Measurements from ENCODE around the gene NR2C2AP.

DNA sequence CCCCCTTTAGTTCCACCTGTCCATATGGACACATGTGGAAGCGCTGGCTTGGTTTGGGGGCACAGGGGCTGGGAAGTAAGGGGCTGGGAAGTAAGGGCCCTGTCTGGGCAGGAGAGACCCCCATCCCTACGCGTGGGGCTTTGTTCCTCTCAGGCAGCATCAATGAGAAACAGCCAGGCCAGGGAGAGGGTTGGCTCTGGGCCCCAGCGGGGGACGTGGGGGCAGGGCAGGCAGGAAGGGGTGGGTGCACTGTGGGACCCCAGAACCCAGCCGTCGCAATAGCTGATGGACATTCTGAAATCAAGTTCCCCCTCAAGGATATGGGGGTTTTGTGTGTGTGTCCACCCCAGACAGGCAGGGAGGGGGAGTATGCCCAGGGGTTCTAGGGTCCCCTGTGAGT, 9.7 kb upstream of the NR2C2AP start:
- TF ChIP-seq, protein P1, sequence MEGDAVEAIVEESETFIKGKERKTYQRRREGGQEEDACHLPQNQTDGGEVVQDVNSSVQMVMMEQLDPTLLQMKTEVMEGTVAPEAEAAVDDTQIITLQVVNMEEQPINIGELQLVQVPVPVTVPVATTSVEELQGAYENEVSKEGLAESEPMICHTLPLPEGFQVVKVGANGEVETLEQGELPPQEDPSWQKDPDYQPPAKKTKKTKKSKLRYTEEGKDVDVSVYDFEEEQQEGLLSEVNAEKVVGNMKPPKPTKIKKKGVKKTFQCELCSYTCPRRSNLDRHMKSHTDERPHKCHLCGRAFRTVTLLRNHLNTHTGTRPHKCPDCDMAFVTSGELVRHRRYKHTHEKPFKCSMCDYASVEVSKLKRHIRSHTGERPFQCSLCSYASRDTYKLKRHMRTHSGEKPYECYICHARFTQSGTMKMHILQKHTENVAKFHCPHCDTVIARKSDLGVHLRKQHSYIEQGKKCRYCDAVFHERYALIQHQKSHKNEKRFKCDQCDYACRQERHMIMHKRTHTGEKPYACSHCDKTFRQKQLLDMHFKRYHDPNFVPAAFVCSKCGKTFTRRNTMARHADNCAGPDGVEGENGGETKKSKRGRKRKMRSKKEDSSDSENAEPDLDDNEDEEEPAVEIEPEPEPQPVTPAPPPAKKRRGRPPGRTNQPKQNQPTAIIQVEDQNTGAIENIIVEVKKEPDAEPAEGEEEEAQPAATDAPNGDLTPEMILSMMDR (IDR thresholded peaks at IDR 0.05; ENCODE audit: insufficient read depth, low read length, poor library complexity, severe bottlenecking), result no peak
- TF ChIP-seq EZH2phosphoT487 (conservative IDR thresholded peaks at IDR 0.05; ENCODE audit: low read length), result no peak

Measured in SU-DHL-6 (cell line).